Measurements from ENCODE around the gene MOV10L1. TPM values are rescaled to one million over a fixed set of nuclear protein-coding genes. Genes with fewer than 3 reads are reported as not detected.
A peak's percentile ranks its signal among the peaks of the same experiment; 100 is the strongest.

The MOV10L1 gene
- total RNA-seq, 2 experiments from 2014 or later, result 0.11 TPM; not detected in 1

DNA sequence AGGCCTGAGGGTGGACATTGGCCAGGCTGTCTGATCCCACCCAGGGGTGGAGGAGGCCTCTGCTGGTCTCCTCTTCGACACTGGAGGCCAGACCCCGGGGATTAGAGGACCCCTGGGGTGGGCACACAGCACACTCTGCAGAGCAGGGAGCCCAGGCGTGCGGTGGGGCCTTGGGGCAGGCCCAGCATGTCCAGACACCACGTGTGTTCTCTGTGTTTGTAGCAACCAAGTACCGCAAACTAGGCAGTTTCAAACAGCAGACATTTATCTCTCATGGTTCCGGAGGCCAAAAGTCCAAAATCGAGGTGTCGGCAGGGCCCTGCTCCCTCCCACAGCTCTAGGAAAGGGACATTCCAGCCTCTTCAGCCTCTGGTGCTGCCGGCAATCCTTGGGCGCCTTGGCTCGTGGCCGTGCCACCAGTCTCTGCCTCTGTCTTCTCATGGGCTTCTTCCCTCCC, 82.2 kb downstream of the MOV10L1 start:
- Mint-ChIP-seq H3K9me3 (ENCODE audit: low read depth) (no peaks in the 10 kb centered on the region), H3K36me3 (ENCODE audit: low read depth) (no peaks in the 10 kb centered on the region), H3K27ac (no peak overlapping the region), H3K4me3 (no peak overlapping the region), H3K4me1 (peaks cover 2% of the 10 kb centered on the region), H3K27me3 (peaks cover 30% of the 10 kb centered on the region)
- ChIA-PET POLR2A (no interaction called here), CTCF (interaction anchor here (0.5 kb wide), 1 partner anchor 331 kb away, joined by 3 read pairs; no protein-coding TSS in a partner anchor)
- ATAC-seq, result no peak
- no peak for DNase-seq
- intact Hi-C loops (cut with DNase I, micrococcal nuclease), result no loop called here

DNA sequence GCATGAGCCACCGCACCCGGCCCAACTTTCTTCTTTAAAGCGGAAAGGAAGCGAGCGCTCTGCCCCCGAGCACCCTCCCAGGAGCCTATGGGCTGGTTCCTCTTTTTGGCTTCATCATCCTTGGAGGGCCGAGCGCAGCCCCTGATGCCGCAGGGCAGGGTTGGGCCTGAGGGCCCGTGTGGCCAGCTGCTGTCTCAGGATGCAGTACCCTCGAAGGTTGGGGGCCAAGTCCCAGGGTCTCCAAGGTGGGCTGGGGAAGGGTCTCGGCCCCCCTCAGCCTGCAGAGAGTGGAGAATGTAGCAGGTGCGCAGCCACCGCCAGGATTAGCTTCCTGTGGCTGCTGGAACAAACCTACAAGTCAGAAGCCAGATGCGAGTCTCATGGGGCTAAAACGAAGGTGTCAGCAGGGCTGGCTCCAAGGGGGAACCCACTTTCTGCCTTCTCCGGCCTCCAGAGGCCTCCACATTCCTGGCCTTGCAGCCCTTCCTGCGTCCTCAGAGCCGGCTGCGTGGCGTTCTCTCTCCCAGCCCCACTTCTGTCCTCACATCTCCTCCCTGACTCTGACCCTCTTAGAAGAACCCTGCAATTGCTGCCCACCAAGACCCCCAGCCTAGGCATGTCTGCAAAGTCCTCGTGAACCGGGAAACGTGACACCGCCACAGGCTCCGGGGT, 83.6 kb downstream of the MOV10L1 start:
- H3K4me1 Mint-ChIP-seq, result peaks cover 2% of the 10 kb centered on the region
- ATAC-seq (no peak), DNase-seq (peak; percentile 11)
- CTCF ChIA-PET, result no interaction called here
- H3K36me3 Mint-ChIP-seq (ENCODE audit: low read depth), result no peaks in the 10 kb centered on the region
- POLR2A ChIA-PET, result interaction anchor here (0.7 kb wide), 1 partner anchor 17 kb away, joined by 8 read pairs; no protein-coding TSS in a partner anchor
- intact Hi-C loops (cut with DNase I, micrococcal nuclease), result no loop called here
- H3K27me3 Mint-ChIP-seq, result peaks cover 22% of the 10 kb centered on the region
- no peaks in the 10 kb centered on the region for H3K9me3 Mint-ChIP-seq (ENCODE audit: low read depth)
- H3K27ac Mint-ChIP-seq, result no peak overlapping the region
- H3K4me3 Mint-ChIP-seq, result no peak overlapping the region

DNA sequence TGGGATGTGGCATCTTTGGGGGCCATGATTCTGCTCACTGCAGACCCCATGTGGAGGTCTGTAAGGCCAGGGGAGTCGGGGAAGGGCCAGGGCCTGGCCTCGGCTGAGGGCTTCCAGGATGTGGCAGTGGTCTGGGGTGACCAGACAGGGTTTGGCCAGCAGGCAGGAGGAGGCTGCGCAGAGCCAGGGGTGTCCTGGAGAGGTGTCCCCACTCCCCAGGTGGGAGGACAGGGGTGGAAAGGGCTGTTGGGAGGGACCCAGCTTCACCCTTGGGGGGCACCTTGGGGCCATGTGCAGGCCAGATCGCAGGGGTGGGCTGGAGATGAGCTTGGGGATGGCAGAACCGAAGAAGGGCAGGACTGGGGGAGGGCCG, 84.2 kb downstream of the MOV10L1 start:
- no peak for DNase-seq
- intact Hi-C loops (cut with DNase I, micrococcal nuclease), result no loop called here
- Mint-ChIP-seq H3K36me3 (ENCODE audit: low read depth) (no peaks in the 10 kb centered on the region), H3K4me1 (peaks cover under 1% of the 10 kb centered on the region), H3K27ac (no peak overlapping the region), H3K27me3 (peaks cover 16% of the 10 kb centered on the region), H3K4me3 (no peak overlapping the region), H3K9me3 (ENCODE audit: low read depth) (no peaks in the 10 kb centered on the region)
- no peak for ATAC-seq
- ChIA-PET POLR2A (no interaction called here), CTCF (no interaction called here)

DNA sequence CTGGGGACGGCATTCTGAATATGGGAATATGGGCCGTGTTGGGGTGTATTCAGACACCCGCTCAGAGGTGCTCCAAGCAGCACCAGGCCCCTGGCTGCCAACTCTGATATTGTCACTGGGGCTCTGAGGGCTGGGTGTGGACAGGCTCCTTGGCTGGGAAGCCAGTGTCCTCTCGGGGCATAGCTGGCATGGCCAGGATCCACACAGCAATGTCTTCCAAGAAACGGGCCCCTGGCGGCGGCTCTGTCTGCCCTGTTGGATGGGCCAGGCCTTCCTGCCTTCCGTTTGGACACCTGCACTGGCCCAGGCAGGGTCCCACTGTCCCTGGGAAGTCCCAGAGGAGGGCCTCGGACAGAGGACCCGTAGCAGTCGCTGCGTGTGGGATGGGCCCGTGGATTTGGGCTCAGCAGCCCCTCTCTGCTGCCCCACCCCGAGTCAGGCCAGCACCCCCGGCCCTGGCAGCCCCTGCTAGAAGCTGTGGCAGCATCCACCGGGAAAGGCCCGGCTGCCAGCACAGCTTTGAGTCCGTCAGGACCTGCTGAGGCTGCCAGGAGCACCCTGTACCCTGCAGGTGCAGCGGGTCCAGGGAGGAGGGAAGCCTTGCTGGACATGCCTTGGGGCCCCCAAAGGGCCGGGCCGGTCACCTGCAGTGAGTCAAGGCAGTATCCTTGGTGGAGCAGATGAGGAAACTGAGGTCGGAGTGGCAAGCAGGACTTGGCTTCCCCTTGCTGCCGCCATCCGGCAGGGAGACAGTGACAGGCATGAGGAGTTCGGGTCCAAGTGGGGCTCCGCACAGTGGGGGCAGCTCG, 84.8 kb downstream of the MOV10L1 start:
- CTCF ChIA-PET, result interaction anchor here (0.6 kb wide), 1 partner anchor 45 kb away, joined by 4 read pairs; no protein-coding TSS in a partner anchor
- POLR2A ChIA-PET, result no interaction called here
- no peaks in the 10 kb centered on the region for H3K4me1 Mint-ChIP-seq

DNA sequence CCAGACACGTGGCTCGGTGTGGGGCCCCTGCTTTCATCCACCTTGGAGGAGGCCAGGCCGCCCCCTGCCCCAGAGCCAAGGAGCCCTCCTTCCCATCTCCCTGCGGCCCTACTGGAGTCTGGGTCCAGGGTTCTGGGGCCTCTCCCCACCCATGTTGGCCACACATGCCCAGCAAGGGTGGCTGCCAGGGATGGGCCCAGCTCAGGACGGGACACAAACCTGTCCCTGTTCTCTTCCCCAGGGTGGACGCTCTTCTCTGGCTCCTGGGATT, 85.3 kb downstream of the MOV10L1 start:
- Mint-ChIP-seq H3K4me3 (no peak overlapping the region), H3K27ac (no peak overlapping the region), H3K27me3 (peaks cover 17% of the 10 kb centered on the region), H3K9me3 (ENCODE audit: low read depth) (no peaks in the 10 kb centered on the region), H3K36me3 (ENCODE audit: low read depth) (no peaks in the 10 kb centered on the region), H3K4me1 (no peaks in the 10 kb centered on the region)
- POLR2A ChIA-PET, result no interaction called here
- DNase-seq (no peak), ATAC-seq (no peak)
- intact Hi-C loops (cut with DNase I, micrococcal nuclease), result no loop called here
- CTCF ChIA-PET, result interaction anchor here (0.6 kb wide), 1 partner anchor 46 kb away, joined by 4 read pairs; no protein-coding TSS in a partner anchor

More for the DNA sequence above, 84.8 kb downstream of the MOV10L1 start:
- Mint-ChIP-seq H3K27ac (no peak overlapping the region), H3K27me3 (peaks cover 15% of the 10 kb centered on the region), H3K9me3 (ENCODE audit: low read depth) (no peaks in the 10 kb centered on the region), H3K4me3 (no peak overlapping the region), H3K36me3 (ENCODE audit: low read depth) (no peaks in the 10 kb centered on the region)
- intact Hi-C loops (cut with DNase I, micrococcal nuclease), result no loop called here
- ATAC-seq (no peak), DNase-seq (peak; percentile 13)

DNA sequence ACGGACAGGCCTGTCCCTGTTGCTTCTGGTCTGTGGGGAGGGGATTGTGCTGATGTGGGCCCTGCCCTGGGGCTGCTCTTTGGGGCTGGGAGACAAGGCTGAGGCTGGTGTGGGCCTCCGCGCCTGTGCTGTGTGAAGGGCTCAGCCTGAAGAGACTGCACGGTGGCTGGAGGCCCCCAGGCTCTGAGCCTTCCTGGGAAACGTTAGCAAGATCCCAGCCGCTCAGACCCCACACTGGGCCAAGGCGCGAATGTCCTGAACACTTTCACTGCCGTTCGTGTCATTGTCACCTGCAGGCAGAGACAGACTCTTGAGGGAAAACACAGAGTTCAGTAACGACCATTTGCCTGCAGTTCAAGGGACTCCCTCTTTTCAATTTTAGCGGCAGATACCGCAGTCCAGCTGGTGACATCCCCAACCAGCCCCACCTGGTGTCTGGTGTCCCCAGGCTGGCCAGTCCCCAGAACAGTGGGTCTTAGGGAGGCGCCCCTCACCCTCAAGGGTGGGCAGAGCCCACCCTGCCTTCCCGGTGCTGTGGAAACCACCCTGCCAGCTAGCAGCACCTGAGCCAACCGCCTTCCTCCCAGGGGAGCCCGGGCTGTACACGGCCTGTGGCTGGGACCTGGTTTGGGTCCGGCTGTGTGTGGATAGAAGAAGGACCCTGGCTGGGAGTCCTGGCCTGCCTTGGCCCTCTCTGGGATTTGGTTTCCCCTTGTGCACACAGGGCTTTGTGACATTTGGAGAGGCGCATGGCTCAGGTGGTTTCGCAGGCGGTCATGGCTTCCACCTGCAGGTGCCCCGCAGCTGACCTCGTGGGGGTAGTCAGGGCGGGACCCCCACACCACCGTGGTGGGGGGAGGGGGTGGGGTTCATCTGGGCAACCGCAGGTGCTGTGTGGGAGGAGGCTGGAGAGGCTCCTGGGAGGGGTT, 86.4 kb downstream of the MOV10L1 start:
- Mint-ChIP-seq H3K9me3 (ENCODE audit: low read depth) (no peaks in the 10 kb centered on the region), H3K27me3 (peaks cover 14% of the 10 kb centered on the region), H3K4me3 (no peak overlapping the region), H3K27ac (no peak overlapping the region), H3K36me3 (ENCODE audit: low read depth) (no peaks in the 10 kb centered on the region), H3K4me1 (no peaks in the 10 kb centered on the region)
- ATAC-seq, result no peak
- intact Hi-C loops (cut with DNase I, micrococcal nuclease), result no loop called here
- ChIA-PET CTCF (no interaction called here), POLR2A (no interaction called here)
- peak; percentile 7 for DNase-seq

DNA sequence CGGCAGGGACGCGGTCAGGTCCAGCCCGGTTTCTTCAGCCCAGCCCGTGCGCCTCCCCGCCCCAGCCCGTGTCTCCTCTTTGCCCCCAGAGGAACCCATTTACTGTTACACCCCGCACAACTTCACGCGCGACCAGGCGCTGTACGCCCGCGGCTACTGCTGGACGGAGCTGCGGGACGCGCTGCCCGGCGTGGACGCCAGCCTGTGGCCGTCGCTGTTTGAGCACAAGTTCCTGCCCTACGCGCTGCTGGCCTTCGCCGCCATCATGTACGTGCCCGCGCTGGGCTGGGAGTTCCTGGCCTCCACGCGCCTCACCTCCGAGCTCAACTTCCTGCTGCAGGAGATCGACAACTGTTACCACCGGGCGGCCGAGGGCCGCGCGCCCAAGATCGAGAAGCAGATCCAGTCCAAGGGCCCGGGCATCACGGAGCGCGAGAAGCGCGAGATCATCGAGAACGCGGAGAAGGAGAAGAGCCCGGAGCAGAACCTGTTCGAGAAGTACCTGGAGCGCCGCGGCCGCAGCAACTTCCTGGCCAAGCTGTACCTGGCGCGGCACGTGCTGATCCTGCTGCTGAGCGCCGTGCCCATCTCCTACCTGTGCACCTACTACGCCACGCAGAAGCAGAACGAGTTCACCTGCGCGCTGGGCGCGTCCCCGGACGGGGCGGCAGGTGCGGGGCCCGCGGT, 87.2 kb downstream of the MOV10L1 start:
- Mint-ChIP-seq H3K36me3 (ENCODE audit: low read depth) (no peaks in the 10 kb centered on the region), H3K27me3 (peaks cover 9% of the 10 kb centered on the region), H3K4me3 (no peak overlapping the region), H3K27ac (no peak overlapping the region), H3K4me1 (no peaks in the 10 kb centered on the region), H3K9me3 (ENCODE audit: low read depth) (no peaks in the 10 kb centered on the region)
- CTCF ChIA-PET, result no interaction called here
- POLR2A ChIA-PET, result no interaction called here
- ATAC-seq, result no peak
- peak; percentile 5 for DNase-seq
- intact Hi-C loops (cut with DNase I, micrococcal nuclease), result no loop called here

DNA sequence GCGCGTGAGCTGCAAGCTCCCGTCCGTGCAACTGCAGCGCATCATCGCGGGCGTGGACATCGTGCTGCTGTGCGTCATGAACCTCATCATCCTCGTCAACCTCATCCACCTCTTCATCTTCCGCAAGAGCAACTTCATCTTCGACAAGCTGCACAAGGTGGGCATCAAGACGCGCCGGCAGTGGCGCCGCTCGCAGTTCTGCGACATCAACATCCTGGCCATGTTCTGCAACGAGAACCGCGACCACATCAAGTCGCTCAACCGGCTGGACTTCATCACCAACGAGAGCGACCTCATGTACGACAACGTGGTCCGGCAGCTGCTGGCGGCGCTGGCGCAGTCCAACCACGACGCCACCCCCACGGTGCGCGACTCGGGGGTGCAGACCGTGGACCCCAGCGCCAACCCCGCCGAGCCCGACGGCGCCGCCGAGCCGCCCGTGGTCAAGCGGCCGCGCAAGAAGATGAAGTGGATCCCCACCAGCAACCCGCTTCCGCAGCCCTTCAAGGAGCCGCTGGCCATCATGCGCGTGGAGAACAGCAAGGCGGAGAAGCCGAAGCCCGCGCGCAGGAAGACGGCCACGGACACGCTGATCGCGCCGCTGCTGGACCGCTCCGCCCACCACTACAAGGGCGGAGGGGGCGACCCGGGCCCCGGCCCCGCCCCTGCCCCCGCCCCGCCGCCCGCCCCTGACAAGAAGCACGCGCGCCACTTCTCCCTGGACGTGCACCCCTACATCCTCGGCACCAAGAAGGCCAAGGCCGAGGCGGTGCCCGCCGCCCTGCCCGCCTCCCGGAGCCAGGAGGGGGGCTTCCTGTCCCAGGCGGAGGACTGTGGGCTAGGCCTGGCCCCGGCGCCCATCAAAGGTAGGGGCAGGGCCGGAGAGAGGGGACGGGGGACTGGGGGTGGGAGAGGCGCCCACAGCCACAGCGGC, 88.0 kb downstream of the MOV10L1 start:
- Mint-ChIP-seq H3K27ac (no peak overlapping the region), H3K4me1 (no peaks in the 10 kb centered on the region), H3K36me3 (ENCODE audit: low read depth) (no peaks in the 10 kb centered on the region), H3K9me3 (ENCODE audit: low read depth) (no peaks in the 10 kb centered on the region), H3K4me3 (no peak overlapping the region), H3K27me3 (peaks cover 4% of the 10 kb centered on the region)
- ATAC-seq (no peak), DNase-seq (no peak)
- POLR2A ChIA-PET, result no interaction called here
- CTCF ChIA-PET, result no interaction called here
- intact Hi-C loops (cut with DNase I, micrococcal nuclease), result no loop called here

DNA sequence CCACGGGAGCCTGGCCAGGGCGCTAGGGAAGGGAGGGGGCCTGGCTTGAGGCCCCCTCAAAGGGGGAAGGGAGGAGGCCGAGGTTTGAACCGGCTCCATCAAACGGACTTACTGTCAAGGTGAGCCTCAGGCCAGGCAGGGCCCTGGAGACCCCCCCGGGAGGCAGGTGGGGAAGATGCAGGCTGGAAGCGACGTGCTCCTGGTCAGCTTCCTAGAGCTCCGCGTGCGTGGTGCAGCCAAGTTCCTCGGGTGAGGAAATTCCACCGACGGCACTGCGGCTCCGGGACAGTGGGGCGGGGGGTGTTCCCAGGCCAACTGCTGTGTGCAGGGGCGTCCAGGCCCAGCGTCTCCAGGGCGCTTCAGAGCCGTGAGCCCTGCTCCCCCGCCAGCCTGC, 88.7 kb downstream of the MOV10L1 start:
- Mint-ChIP-seq H3K4me1 (no peaks in the 10 kb centered on the region), H3K9me3 (ENCODE audit: low read depth) (no peaks in the 10 kb centered on the region), H3K27ac (no peak overlapping the region), H3K4me3 (no peak overlapping the region), H3K36me3 (ENCODE audit: low read depth) (no peaks in the 10 kb centered on the region), H3K27me3 (peaks cover 4% of the 10 kb centered on the region)
- DNase-seq (no peak), ATAC-seq (no peak)
- intact Hi-C loops (cut with DNase I, micrococcal nuclease), result no loop called here
- CTCF ChIA-PET, result no interaction called here
- POLR2A ChIA-PET, result no interaction called here

DNA sequence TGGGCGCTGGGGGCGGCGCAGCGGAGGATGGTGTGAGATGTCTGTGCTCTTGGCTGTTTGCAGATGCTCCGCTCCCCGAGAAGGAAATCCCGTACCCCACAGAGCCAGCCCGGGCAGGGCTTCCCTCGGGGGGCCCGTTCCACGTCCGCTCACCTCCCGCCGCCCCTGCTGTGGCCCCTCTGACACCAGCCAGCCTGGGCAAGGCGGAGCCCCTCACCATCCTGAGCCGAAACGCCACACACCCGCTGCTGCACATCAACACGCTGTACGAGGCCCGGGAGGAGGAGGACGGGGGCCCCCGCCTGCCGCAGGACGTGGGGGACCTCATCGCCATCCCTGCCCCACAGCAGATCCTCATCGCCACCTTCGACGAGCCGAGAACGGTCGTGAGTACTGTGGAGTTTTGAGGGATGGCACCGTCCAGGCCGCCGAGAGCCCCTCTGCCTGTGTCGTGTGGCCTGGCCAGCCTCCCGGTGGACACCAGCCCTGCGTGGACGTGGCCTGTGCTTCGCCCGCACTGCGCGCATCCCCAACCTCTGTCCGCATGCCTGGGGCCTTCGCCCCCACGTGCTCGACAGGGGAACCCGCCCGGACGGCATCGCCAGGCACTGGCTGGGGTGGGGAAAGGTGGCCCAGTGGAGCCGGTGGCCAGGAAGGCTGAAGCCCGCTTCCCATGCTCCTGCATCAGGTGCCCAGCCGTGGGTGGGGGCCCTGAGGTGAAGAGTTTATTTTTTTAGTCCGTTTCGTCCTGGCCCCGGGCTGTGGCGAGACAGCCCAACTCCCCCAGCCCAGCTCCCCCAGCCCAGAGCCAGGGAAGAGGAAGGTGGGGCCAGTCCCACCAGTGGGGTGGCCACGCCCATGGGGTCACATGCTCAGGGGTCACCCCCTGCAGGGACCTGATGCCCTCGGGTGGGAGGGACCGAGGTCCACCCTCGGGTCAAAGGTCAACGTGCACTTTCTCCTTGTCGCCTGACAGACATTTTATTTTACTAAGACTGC, 89.4 kb downstream of the MOV10L1 start:
- H3K27ac Mint-ChIP-seq, result no peak overlapping the region
- CTCF ChIA-PET, result no interaction called here
- DNase-seq, result no peak

More for the DNA sequence above, 89.4 kb downstream of the MOV10L1 start:
- H3K27me3 Mint-ChIP-seq, result peaks cover 4% of the 10 kb centered on the region
- H3K4me1 Mint-ChIP-seq, result no peaks in the 10 kb centered on the region
- ATAC-seq, result no peak
- intact Hi-C loops (cut with DNase I, micrococcal nuclease), result no loop called here
- POLR2A ChIA-PET, result no interaction called here
- H3K9me3 Mint-ChIP-seq (ENCODE audit: low read depth), result no peaks in the 10 kb centered on the region
- H3K4me3 Mint-ChIP-seq, result no peak overlapping the region
- no peaks in the 10 kb centered on the region for H3K36me3 Mint-ChIP-seq (ENCODE audit: low read depth)

Measured in activated CD4-positive, alpha-beta T cell treated with anti-CD3 and anti-CD28 coated beads for 36 hours (primary cell).